GM20431 (cell line): ENCODE data around the gene KLHL21.
"Not testable (repeated sequence)": the region's sequence is repeated elsewhere in the genome, so short reads cannot be mapped to it uniquely, and the experiment has no call there.

Experiments used
- in situ Hi-C: fragments of 300-500 bp; cut with MseI, MboI; formaldehyde crosslinking; loops from one replicate; pipeline ENCODE4 v1.15.0; 2020; ENCODE audit warnings: low sequenced_read_pairs; ENCODE audit not compliant: unreplicated experiment

KLHL21 gene

DNA sequence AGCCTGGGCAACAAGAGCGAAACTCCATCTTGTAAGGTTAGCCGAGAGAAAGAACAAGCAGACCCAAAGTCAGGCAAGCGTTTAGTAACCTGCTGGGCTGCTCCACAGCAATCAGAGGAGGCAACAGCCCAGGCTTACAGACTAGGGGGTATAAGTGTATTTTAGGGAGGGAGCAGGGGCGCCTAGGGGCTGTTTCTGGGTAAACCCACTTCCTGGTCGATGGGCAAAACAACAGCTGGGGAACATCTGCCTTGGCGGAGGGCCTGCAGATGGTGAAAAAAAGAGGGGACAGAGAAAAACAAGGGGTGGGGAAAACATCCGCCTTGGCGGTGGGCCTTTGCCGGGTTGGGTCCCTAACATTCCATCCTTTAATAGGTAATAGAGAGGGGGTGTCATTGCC, 42.4 kb downstream of the KLHL21 start:
- in situ Hi-C loops = no loop called here

DNA sequence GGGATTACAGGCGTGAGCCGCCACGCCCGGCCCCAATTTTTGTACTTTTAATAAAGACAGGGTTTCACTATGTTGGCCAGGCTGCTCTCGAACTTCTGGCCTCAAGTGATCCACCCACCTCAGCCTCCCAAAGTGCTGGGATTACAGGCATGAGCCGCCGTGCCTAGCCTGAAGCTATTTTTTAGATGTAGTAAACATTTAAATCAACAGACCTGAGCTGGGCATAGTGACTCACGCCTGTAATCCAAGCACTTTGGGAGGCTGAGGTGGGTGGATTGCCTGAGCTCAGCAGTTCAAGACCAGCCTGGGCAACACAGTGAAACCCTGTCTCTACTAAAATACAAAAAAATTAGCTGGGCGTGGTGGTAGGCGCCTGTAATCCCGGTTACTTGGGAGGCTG, 43.5 kb downstream of the KLHL21 start:
- in situ Hi-C loops = not testable (repeated sequence)

GRCh38 chr1:6557597-6557996, 45.1 kb downstream of the KLHL21 start:
- in situ Hi-C loops = no loop called here

DNA sequence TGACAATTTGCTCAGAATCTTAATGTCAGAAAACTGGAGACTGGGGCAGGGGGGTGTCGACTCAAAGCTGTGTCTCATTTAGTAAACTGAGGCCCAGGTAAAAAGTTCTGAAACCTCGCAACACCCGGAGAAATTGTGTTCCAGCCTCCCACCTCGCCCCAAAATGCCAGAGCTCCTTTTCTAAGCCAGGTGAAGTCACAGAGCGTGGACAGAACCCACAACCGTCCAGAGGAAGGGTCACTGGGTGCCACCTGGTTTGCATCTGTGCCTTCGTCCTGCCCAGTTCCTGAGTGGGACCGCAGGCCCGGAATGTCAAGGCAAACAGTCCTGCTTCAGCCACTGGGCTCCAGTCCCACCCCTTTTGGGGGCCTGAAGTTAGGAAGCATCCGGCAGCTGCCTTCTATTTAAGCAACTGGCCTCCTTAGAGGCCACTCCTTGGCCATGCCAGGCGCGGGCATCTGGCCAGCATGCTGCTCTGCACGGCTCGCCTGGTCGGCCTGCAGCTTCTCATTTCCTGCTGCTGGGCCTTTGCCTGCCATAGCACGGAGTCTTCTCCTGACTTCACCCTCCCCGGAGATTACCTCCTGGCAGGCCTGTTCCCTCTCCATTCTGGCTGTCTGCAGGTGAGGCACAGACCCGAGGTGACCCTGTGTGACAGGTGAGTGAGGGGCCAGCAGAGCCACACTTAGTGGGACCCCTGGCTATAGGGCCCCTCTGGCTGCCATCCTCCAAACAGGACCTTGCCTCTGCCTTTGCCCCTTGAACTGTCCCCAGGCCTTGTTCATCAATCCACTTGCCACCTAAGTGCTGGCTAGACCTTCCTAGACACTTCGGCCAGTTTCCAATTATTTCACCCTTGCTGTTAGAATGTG, 47.5 kb downstream of the KLHL21 start, which contains the start of gene TAS1R1:
Gene TAS1R1 (plus strand): TSS at position 401 of the 872 bp plus-strand sequence. CDS start 67 bp downstream, at position 468.
- in situ Hi-C loops = no loop called here

GRCh38 chr1:6554031-6554906, 48.4 kb downstream of the KLHL21 start, which contains the start of gene NOL9:
NOL9 (minus strand) TSS chr1:6554513; CDS start chr1:6554502, 11 bp downstream.
- in situ Hi-C loops = no loop called here

- in situ Hi-C loops = no loop called here
Observed at GRCh38 chr1:6547301-6547700, 55.4 kb downstream of the KLHL21 start.

DNA sequence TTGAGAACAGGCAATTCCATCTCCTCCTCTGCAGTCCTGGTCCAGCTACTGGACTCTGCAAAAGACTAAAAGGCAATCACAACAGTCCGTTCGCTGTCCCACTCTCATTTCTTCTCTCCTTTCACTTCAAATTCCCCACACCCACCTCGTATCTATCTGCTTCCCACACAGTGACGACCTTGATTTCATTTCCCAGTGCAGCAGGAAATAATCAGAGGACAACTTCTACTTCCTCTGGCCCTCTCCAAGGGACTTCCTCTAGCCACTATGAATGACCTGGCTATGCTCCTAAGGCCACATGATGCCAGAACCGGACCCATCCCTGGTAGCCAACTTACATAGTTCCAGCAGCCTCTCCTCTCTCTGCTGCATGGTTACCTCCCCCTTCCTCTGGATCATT, 56.3 kb downstream of the KLHL21 start:
- in situ Hi-C loops = no loop called here

- in situ Hi-C loops = no loop called here
Observed at GRCh38 chr1:6545276-6546112, 57.2 kb downstream of the KLHL21 start.

- in situ Hi-C loops = no loop called here
Observed at GRCh38 chr1:6544831-6545230, 57.8 kb downstream of the KLHL21 start.
